HG03521 (cell line): ENCODE measurements around the gene GNAT3.

Experiments used
- ATAC-seq: cut with Tn5 transposase; IDR thresholded peaks from one replicate; pipeline ENCODE4 v1.9.1; 2021; ENCODE audit warnings: mild to moderate bottlenecking, moderate library complexity; ENCODE audit not compliant: unreplicated experiment

The GNAT3 gene

GRCh38 chr7:80505900-80506500 is 5.9 kb downstream of the GNAT3 start:
- no peak for ATAC-seq

GRCh38 chr7:80500325-80500724 is 11.5 kb downstream of the GNAT3 start:
- ATAC-seq = no peak

GRCh38 chr7:80499350-80499953 is 12.4 kb downstream of the GNAT3 start:
- ATAC-seq = no peak

- ATAC-seq = no peak
These were observed 13.1 kb downstream of the GNAT3 start for GRCh38 chr7:80498481-80499349.

GRCh38 chr7:80496586-80496985 is 15.3 kb downstream of the GNAT3 start:
- ATAC-seq = no peak

GRCh38 chr7:80493121-80493849 is 18.6 kb downstream of the GNAT3 start:
- no peak for ATAC-seq

GRCh38 chr7:80491462-80491861 is 20.4 kb downstream of the GNAT3 start:
- no peak for ATAC-seq

- ATAC-seq = no peak
These were observed 23.0 kb downstream of the GNAT3 start for GRCh38 chr7:80488851-80489370.

- no peak for ATAC-seq
These were observed 23.5 kb downstream of the GNAT3 start for GRCh38 chr7:80488406-80488805.

GRCh38 chr7:80485721-80486120 is 26.1 kb downstream of the GNAT3 start:
- ATAC-seq = no peak

- ATAC-seq = no peak
These were observed 28.9 kb downstream of the GNAT3 start for GRCh38 chr7:80482950-80483349.

- ATAC-seq = no peak
These were observed 30.5 kb downstream of the GNAT3 start for GRCh38 chr7:80481196-80481884.

- ATAC-seq = no peak
These were observed 31.3 kb downstream of the GNAT3 start for GRCh38 chr7:80480566-80480965.

GRCh38 chr7:80478683-80479082 is 33.2 kb downstream of the GNAT3 start:
- no peak for ATAC-seq

- no peak for ATAC-seq
These were observed 35.8 kb downstream of the GNAT3 start for GRCh38 chr7:80476035-80476434.

- no peak for ATAC-seq
These were observed 36.5 kb downstream of the GNAT3 start for GRCh38 chr7:80475383-80475782.

GRCh38 chr7:80473751-80474150 is 38.1 kb downstream of the GNAT3 start:
- no peak for ATAC-seq

GRCh38 chr7:80472491-80473200 is 39.2 kb downstream of the GNAT3 start:
- no peak for ATAC-seq

- no peak for ATAC-seq
These were observed 42.7 kb downstream of the GNAT3 start for GRCh38 chr7:80468931-80469714.
